ENCODE results near the gene ZNF530. TPM values are rescaled to one million over a fixed set of nuclear protein-coding genes. Genes with fewer than 3 reads are reported as not detected.

Gene ZNF530
- total RNA-seq, 3 donors from 2014 or later: 2.9 to 6.9 (median 5.3) TPM

DNA sequence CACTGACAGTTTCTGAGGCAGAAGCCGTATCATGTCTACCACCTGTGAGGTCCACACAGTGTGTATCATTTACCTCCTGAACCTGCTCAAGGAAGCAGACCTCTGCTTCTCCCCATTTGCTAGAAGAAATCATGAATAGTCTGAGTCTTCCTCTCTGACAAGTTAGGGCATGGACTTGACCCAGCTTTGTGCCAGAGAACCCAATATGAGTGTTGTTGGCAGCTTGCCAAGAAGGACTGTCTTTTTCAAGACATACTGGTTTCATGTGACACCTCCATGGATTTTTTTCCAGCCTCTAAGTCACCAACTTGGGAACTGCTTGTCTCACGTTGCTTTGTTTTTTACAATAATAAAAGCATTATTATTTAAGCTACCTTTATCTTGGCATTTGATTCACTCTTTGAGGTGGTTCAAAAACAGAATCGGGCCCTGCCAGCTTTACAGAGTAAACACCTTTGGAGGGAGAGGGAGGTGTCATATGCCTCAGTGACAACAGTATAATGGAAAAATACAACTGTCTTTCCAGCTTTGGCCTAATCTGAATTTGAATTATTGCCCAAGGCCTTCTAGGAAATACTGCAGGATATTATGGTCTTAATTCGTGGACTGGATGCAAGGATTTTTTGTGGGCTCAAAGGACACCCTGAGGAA, 42.8 kb downstream of the ZNF530 start:
- intact Hi-C loops (cut with DNase I; ENCODE audit: low total_unique reads): no loop called here
- H3K27me3 ChIP-seq: no peaks in the 10 kb centered on the region
- DNase-seq (ENCODE audit: low spot score in 2 of 2): no peak
- TF ChIP-seq, protein P1, sequence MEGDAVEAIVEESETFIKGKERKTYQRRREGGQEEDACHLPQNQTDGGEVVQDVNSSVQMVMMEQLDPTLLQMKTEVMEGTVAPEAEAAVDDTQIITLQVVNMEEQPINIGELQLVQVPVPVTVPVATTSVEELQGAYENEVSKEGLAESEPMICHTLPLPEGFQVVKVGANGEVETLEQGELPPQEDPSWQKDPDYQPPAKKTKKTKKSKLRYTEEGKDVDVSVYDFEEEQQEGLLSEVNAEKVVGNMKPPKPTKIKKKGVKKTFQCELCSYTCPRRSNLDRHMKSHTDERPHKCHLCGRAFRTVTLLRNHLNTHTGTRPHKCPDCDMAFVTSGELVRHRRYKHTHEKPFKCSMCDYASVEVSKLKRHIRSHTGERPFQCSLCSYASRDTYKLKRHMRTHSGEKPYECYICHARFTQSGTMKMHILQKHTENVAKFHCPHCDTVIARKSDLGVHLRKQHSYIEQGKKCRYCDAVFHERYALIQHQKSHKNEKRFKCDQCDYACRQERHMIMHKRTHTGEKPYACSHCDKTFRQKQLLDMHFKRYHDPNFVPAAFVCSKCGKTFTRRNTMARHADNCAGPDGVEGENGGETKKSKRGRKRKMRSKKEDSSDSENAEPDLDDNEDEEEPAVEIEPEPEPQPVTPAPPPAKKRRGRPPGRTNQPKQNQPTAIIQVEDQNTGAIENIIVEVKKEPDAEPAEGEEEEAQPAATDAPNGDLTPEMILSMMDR (IDR thresholded peaks at IDR 0.05): no peak
- TF ChIP-seq POLR2AphosphoS5 (IDR thresholded peaks at IDR 0.05): no peak
- peak overlapping the region in 1 of 2 donors; percentile 14 for H3K27ac ChIP-seq
- H3K36me3 ChIP-seq: peaks cover 44% of the 10 kb centered on the region
- H3K9me3 ChIP-seq: peaks cover 67 to 80% of the 10 kb centered on the region in 2 donors
- no peaks in the 10 kb centered on the region for H3K4me1 ChIP-seq
- peak overlapping the region in 1 of 3 donors; percentile 1 for H3K4me3 ChIP-seq

DNA sequence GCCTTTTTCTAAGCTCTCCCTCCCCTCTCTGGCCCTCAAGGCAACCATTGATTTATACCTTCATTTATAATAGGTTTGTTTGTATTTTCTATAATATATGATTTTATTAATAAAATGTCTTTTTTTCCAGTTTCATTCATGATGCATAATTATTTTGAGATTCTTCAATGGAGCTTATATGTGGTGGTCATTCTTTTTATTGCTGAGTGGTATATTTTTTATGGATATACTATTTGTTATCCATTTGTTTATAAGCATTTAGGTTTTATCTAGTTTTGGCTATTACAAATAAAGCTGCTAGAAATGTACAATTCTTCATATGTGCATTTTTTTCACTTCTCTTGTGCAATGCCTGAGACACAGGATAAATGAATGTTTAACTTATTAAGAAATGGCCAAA, 44.0 kb downstream of the ZNF530 start:
- H3K4me3 ChIP-seq: no peak overlapping the region
- H3K36me3 ChIP-seq: peaks cover 36% of the 10 kb centered on the region
- H3K4me1 ChIP-seq: no peaks in the 10 kb centered on the region
- H3K9me3 ChIP-seq: peaks cover 63 to 72% of the 10 kb centered on the region in 2 donors
- intact Hi-C loops (cut with DNase I; ENCODE audit: low total_unique reads): no loop called here
- H3K27me3 ChIP-seq: no peaks in the 10 kb centered on the region
- TF ChIP-seq, protein P1 (IDR thresholded peaks at IDR 0.05): no peak
- TF ChIP-seq POLR2A (IDR thresholded peaks at IDR 0.05) (no peak), POLR2AphosphoS5 (IDR thresholded peaks at IDR 0.05) (no peak)
- no peak for DNase-seq (ENCODE audit: low spot score in 2 of 2)
- H3K27ac ChIP-seq: no peak overlapping the region

DNA sequence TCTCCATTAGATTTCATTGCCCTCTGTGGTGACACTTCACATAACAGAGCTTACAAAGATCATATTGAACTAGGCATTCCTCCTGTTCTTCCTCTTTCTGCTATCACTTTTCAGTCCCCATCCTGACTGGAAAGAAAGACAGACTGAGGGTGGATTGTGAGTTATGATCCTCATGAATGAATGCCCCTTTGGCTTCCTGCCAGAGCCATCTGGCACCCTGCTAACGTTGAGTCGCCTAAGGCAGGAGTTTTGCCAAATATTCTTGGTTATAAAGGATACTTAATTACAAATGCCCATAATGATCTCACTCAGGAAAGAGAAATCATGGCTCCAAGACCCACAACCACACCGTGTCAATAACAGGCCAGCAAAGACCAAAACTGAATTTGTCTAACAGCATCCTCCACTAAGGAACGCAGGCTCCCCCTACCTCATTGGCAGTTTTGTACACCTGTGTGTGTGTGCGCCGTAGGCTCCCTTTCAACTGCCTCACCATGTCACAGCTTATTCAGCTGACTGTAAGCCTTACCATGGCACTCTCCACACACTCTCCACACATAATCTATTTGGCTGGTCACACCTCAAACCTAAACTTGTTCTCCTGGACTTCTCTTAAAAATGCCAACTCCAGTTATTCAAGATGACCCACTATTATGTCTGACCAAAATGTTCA, 48.8 kb downstream of the ZNF530 start:
- Histone ChIP-seq H3K4me3 (no peak overlapping the region), H3K27ac (no peak overlapping the region), H3K9me3 (peaks cover 17 to 28% of the 10 kb centered on the region in 2 donors), H3K36me3 (no peaks in the 10 kb centered on the region), H3K4me1 (no peaks in the 10 kb centered on the region), H3K27me3 (no peaks in the 10 kb centered on the region)
- no peak for TF ChIP-seq POLR2AphosphoS5 (IDR thresholded peaks at IDR 0.05)
- DNase-seq (ENCODE audit: low spot score in 2 of 2): no peak
- intact Hi-C loops (cut with DNase I; ENCODE audit: low total_unique reads): no loop called here

DNA sequence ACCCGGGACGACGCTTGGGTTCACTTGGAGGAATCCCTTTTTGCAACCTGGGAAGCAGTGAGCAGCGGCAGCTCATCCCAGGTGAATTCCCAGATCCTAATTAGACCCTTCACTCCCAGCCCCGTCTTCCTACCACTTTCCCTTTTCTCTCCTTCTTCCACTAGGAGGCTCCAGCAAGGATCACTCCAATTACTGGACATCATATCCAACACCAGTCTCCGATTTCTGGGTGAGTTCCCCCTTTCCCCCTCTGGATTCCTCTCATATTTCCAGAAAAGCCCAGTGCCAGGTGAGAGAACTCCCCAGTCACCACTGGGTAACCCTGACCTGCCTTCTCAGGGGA, 51.9 kb downstream of the ZNF530 start:
- no peaks in the 10 kb centered on the region for H3K4me1 ChIP-seq
- intact Hi-C loops (cut with DNase I; ENCODE audit: low total_unique reads): no loop called here
- DNase-seq (ENCODE audit: low spot score in 2 of 2): no peak
- H3K27me3 ChIP-seq: no peaks in the 10 kb centered on the region
- peaks cover 12 to 16% of the 10 kb centered on the region in 2 donors for H3K9me3 ChIP-seq
- no peak overlapping the region for H3K27ac ChIP-seq
- TF ChIP-seq POLR2A (IDR thresholded peaks at IDR 0.05) (no peak), POLR2AphosphoS5 (IDR thresholded peaks at IDR 0.05) (no peak)
- TF ChIP-seq, protein P1 (IDR thresholded peaks at IDR 0.05): no peak
- H3K4me3 ChIP-seq: peak overlapping the region in 1 of 3 donors; percentile 16
- no peaks in the 10 kb centered on the region for H3K36me3 ChIP-seq

DNA sequence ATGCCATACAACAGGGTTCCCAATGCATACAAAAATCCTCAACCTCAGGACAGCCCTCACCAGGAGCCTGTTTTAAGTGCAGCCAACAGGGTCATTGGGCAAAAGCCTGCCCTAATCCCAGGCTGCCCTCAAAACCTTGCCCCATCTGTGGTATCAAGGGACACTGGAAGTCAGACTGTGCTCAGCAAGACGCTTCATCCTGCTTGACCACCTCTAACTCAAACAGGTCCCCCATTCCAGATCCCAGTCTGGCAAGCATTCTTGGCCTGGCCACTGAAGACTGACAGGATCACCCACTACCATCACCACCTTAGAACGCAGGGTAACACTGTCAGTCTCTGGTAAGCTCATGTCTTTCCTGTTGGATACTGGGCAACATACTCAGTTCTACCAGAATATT, 54.0 kb downstream of the ZNF530 start:
- intact Hi-C loops (cut with DNase I; ENCODE audit: low total_unique reads): no loop called here
- Histone ChIP-seq H3K27me3 (no peaks in the 10 kb centered on the region), H3K36me3 (no peaks in the 10 kb centered on the region), H3K4me3 (no peak overlapping the region), H3K9me3 (peaks cover 3 to 8% of the 10 kb centered on the region in 2 donors), H3K27ac (no peak overlapping the region), H3K4me1 (no peaks in the 10 kb centered on the region)
- TF ChIP-seq, protein P1 (IDR thresholded peaks at IDR 0.05): no peak
- no peak for DNase-seq (ENCODE audit: low spot score in 2 of 2)
